GM19351 (cell line): Measurements from ENCODE around the gene CACNA2D3.
"Not testable (repeated sequence)": the region's sequence is repeated elsewhere in the genome, so short reads cannot be mapped to it uniquely, and the experiment has no call there.

Experiments
- ATAC-seq: cut with Tn5 transposase; IDR thresholded peaks from one replicate; pipeline ENCODE4 v1.9.1; 2021; ENCODE audit warnings: mild to moderate bottlenecking, moderate library complexity; ENCODE audit not compliant: unreplicated experiment

Gene CACNA2D3

GRCh38 chr3:54122324-54123002 lies at the start of gene CACNA2D3:
CACNA2D3 (plus strand) TSS chr3:54122552.
- peak; percentile 39 for ATAC-seq

GRCh38 chr3:54073386-54073785 lies 49.0 kb upstream of the CACNA2D3 start:
- no peak for ATAC-seq

- ATAC-seq: no peak
Measured at GRCh38 chr3:54079314-54079713, 43.0 kb upstream of the CACNA2D3 start.

GRCh38 chr3:54079730-54080325 lies 42.5 kb upstream of the CACNA2D3 start:
- ATAC-seq: no peak

- ATAC-seq: no peak
Measured at GRCh38 chr3:54083921-54084320, 38.4 kb upstream of the CACNA2D3 start.

GRCh38 chr3:54085936-54086335 lies 36.4 kb upstream of the CACNA2D3 start:
- ATAC-seq: no peak

GRCh38 chr3:54086652-54087405 lies 35.5 kb upstream of the CACNA2D3 start:
- ATAC-seq: no peak

GRCh38 chr3:54087581-54088410 lies 34.6 kb upstream of the CACNA2D3 start:
- no peak for ATAC-seq

- ATAC-seq: no peak
Measured at GRCh38 chr3:54093491-54094248, 28.7 kb upstream of the CACNA2D3 start.

- ATAC-seq: no peak
Measured at GRCh38 chr3:54094926-54095325, 27.4 kb upstream of the CACNA2D3 start.

GRCh38 chr3:54099381-54099780 lies 23.0 kb upstream of the CACNA2D3 start:
- no peak for ATAC-seq

GRCh38 chr3:54104084-54104483 lies 18.3 kb upstream of the CACNA2D3 start:
- no peak for ATAC-seq

- ATAC-seq: not testable (repeated sequence)
Measured at GRCh38 chr3:54116129-54116528, 6.2 kb upstream of the CACNA2D3 start.

GRCh38 chr3:54120657-54121413 lies 1.5 kb upstream of the CACNA2D3 start:
- ATAC-seq: peak; percentile 84

- peak; percentile 30 for ATAC-seq
Measured at GRCh38 chr3:54121414-54122323, 683 bp upstream of the CACNA2D3 start.

- no peak for ATAC-seq
Measured at GRCh38 chr3:54123003-54123775, 837 bp downstream of the CACNA2D3 start.

- ATAC-seq: no peak
Measured at GRCh38 chr3:54123776-54124196, 1.4 kb downstream of the CACNA2D3 start.

GRCh38 chr3:54125300-54125699 lies 2.9 kb downstream of the CACNA2D3 start:
- no peak for ATAC-seq
